CD4-positive, alpha-beta T cell treated with Interleukin-10 for 1 hour (primary cell): Measurements from ENCODE around the gene CAPN6.

ENCODE experiments used
- DNase-seq: peaks from one replicate; pipeline ENCODE4 v3.0.0-alpha.2; 2020

Gene CAPN6

GRCh38 chrX:111199505-111199904, 70.8 kb downstream of the CAPN6 start:
- DNase-seq = no peak
